DOHH2 (cell line): Measurements from ENCODE around the gene PDE10A.

Experiments
- H3F3A ChIP-seq: fragments of 200-600 bp; sonication (generic), shearing (Covaris generic); 2 replicates; pipeline ENCODE4 v1.6.0; 2016; ENCODE audit warnings: antibody characterized with exemption, mild to moderate bottlenecking; ENCODE audit not compliant: control insufficient read depth, insufficient read depth
- H3K27ac ChIP-seq: fragments of 200-600 bp; sonication (generic); 2 replicates; pipeline ENCODE4 v1.5.1; 2014; ENCODE audit warnings: low read depth, mild to moderate bottlenecking, low read length, moderate library complexity
- H3K27me3 ChIP-seq: fragments of 200-600 bp; sonication (generic); 2 replicates; pipeline ENCODE4 v1.6.1; 2014; ENCODE audit warnings: mild to moderate bottlenecking, low read length, mixed read lengths; ENCODE audit not compliant: control insufficient read depth
- H3K36me3 ChIP-seq: fragments of 200-600 bp; sonication (generic); 2 replicates; pipeline ENCODE4 v1.6.1; 2014; ENCODE audit warnings: mild to moderate bottlenecking, low read length, moderate library complexity, mixed read lengths; ENCODE audit not compliant: control insufficient read depth
- H3K4me1 ChIP-seq: fragments of 200-600 bp; sonication (generic); 2 replicates; pipeline ENCODE4 v1.6.1; 2014; ENCODE audit warnings: mild to moderate bottlenecking, low read length, mixed read lengths; ENCODE audit not compliant: control insufficient read depth
- H3K4me2 ChIP-seq: fragments of 200-600 bp; sonication (generic); 2 replicates; pipeline ENCODE4 v1.6.0; 2014; ENCODE audit warnings: mild to moderate bottlenecking, low read length, moderate library complexity
- H3K4me3 ChIP-seq: fragments of 200-600 bp; sonication (generic); 2 replicates; pipeline ENCODE4 v1.5.1; 2014; ENCODE audit warnings: mild to moderate bottlenecking, low read length, mixed read lengths
- H3K79me2 ChIP-seq: fragments of 200-600 bp; sonication (generic); 2 replicates; pipeline ENCODE4 v1.6.1; 2014; ENCODE audit warnings: mild to moderate bottlenecking, low read length, mixed read lengths; ENCODE audit not compliant: control insufficient read depth
- H3K9me2 ChIP-seq: fragments of 200-600 bp; sonication (generic); replicated peaks from 2 replicates; pipeline ENCODE4 v1.6.1; 2014; ENCODE audit warnings: mild to moderate bottlenecking, low read length, mixed read lengths; ENCODE audit not compliant: control insufficient read depth
- H3K9me3 ChIP-seq: fragments of 200-600 bp; sonication (generic); 2 replicates; pipeline ENCODE4 v1.6.1; 2014; ENCODE audit warnings: antibody characterized with exemption, low read length, mixed read lengths; ENCODE audit not compliant: control insufficient read depth, insufficient read depth
- H4K20me1 ChIP-seq: fragments of 200-600 bp; sonication (generic); 2 replicates; pipeline ENCODE4 v1.6.0; 2014; ENCODE audit warnings: low read depth, mild to moderate bottlenecking, antibody characterized with exemption, low read length, moderate library complexity; ENCODE audit not compliant: control insufficient read depth, insufficient read depth
- EZH2phosphoT487 ChIP-seq: fragments of 200-600 bp; sonication (generic); IDR thresholded peaks from 2 replicates; pipeline ENCODE4 v1.6.1; 2017; ENCODE audit warnings: borderline replicate concordance, mild to moderate bottlenecking, antibody characterized with exemption, low read length, moderate library complexity, mixed read lengths
- TF ChIP-seq, protein P1 (sequence below): fragments of 200-600 bp; sonication (generic); IDR thresholded peaks from one replicate; pipeline ENCODE4 v1.5.1; 2014; ENCODE audit warnings: antibody characterized with exemption, mild to moderate bottlenecking, low read depth, low read length; ENCODE audit not compliant: poor library complexity, severe bottlenecking

PDE10A gene

DNA sequence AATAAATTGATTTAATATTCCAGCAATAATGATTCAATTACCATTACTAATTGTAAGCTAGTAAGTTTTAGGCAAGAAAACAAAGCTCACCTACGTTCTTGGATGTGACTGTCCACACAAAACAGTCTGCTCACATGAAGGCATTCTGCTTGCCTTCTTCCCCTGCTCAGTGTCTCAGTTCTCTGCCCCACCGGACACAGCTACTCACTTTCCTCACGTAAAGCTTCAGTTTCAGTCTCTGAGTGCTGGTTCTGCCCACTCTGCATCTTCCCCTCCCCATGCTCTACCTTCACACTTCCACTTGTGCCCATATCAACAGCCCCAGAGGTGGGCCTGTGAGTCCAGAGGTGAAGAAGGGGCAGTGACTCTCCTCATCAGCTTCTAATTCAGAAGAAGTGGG, 279.7 kb downstream of the PDE10A start:
- H3K9me2 ChIP-seq = no peaks in the 10 kb centered on the region
- H3K27me3 ChIP-seq = no peaks in the 10 kb centered on the region
- no peaks in the 10 kb centered on the region for H3K9me3 ChIP-seq
- no peaks in the 10 kb centered on the region for H3K4me1 ChIP-seq
- H3K27ac ChIP-seq = no peak overlapping the region
- no peaks in the 10 kb centered on the region for H4K20me1 ChIP-seq
- no peaks in the 10 kb centered on the region for H3K79me2 ChIP-seq
- H3F3A ChIP-seq = no peaks in the 10 kb centered on the region
- H3K4me2 ChIP-seq = no peak overlapping the region
- TF ChIP-seq EZH2phosphoT487 = no peak
- TF ChIP-seq, protein P1, sequence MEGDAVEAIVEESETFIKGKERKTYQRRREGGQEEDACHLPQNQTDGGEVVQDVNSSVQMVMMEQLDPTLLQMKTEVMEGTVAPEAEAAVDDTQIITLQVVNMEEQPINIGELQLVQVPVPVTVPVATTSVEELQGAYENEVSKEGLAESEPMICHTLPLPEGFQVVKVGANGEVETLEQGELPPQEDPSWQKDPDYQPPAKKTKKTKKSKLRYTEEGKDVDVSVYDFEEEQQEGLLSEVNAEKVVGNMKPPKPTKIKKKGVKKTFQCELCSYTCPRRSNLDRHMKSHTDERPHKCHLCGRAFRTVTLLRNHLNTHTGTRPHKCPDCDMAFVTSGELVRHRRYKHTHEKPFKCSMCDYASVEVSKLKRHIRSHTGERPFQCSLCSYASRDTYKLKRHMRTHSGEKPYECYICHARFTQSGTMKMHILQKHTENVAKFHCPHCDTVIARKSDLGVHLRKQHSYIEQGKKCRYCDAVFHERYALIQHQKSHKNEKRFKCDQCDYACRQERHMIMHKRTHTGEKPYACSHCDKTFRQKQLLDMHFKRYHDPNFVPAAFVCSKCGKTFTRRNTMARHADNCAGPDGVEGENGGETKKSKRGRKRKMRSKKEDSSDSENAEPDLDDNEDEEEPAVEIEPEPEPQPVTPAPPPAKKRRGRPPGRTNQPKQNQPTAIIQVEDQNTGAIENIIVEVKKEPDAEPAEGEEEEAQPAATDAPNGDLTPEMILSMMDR = no peak
- H3K4me3 ChIP-seq = no peak overlapping the region
- H3K36me3 ChIP-seq = no peaks in the 10 kb centered on the region

DNA sequence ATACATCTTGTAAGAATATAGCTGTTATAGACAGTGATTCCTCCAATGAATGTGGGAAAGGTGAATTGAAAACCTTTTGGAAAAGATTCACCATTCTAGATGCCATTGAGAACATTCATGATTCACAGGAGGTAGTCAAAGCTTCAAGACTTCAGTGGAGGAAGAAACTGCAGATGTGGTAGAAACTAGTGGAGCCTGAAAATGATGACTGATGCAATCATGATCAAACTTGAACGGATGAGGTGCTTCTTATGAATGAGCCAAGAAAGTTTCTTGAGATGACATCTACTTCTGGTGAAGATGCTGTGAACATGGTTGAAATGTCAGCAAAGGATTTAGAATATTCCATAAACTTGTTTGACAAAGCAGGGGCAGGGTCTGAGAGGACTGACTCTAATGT, 286.9 kb downstream of the PDE10A start:
- Histone ChIP-seq H3K9me3 (no peaks in the 10 kb centered on the region), H3K4me3 (no peak overlapping the region), H3K27ac (no peak overlapping the region), H3K4me1 (no peaks in the 10 kb centered on the region), H3K4me2 (no peak overlapping the region), H3K79me2 (no peaks in the 10 kb centered on the region), H3K27me3 (no peaks in the 10 kb centered on the region), H3F3A (no peaks in the 10 kb centered on the region), H3K9me2 (no peaks in the 10 kb centered on the region), H3K36me3 (no peaks in the 10 kb centered on the region), H4K20me1 (no peaks in the 10 kb centered on the region)
- TF ChIP-seq EZH2phosphoT487 = no peak
- TF ChIP-seq, protein P1 = no peak

DNA sequence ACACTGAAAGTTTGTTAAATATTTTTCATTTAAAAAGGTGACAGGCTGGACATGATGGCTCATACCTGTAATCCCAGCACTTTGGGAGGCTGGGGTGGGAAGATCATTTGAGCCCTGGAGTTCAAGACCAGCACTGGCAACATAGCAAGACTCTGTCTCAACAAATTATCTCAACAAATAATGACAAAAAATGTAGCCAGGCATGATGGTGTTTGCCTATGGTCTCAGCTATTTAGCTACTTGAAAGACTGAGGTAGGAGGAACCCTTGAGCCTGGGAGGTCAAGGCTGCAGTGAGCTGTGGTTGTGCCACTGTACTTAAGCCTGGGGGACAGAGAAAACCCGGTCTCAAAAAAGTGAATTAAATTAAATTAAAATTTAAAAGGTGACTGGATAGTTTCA, 297.7 kb downstream of the PDE10A start:
- H3K4me2 ChIP-seq = no peak overlapping the region
- H3K9me3 ChIP-seq = no peaks in the 10 kb centered on the region; the same call in 1 of the 2 replicates
- H3K79me2 ChIP-seq = no peaks in the 10 kb centered on the region
- H3K27ac ChIP-seq = no peak overlapping the region
- no peaks in the 10 kb centered on the region for H4K20me1 ChIP-seq
- no peaks in the 10 kb centered on the region for H3K9me2 ChIP-seq
- H3K36me3 ChIP-seq = no peaks in the 10 kb centered on the region
- H3F3A ChIP-seq = no peaks in the 10 kb centered on the region
- no peaks in the 10 kb centered on the region for H3K4me1 ChIP-seq
- TF ChIP-seq, protein P1 = no peak
- TF ChIP-seq EZH2phosphoT487 = no peak
- no peak overlapping the region for H3K4me3 ChIP-seq
- H3K27me3 ChIP-seq = no peaks in the 10 kb centered on the region

- Histone ChIP-seq H3K4me1 (no peaks in the 10 kb centered on the region), H3K79me2 (no peaks in the 10 kb centered on the region), H3K27ac (no peak overlapping the region), H3K9me2 (no peaks in the 10 kb centered on the region), H3K27me3 (no peaks in the 10 kb centered on the region), H3K4me2 (no peak overlapping the region), H3K36me3 (no peaks in the 10 kb centered on the region), H3F3A (no peaks in the 10 kb centered on the region), H3K9me3 (no peaks in the 10 kb centered on the region), H3K4me3 (no peak overlapping the region), H4K20me1 (no peaks in the 10 kb centered on the region)
- TF ChIP-seq, protein P1 = no peak
- no peak for TF ChIP-seq EZH2phosphoT487
These were observed 317.3 kb downstream of the PDE10A start for GRCh38 chr6:165345700-165346099.
